Stimulated activated CD4-positive, alpha-beta T cell treated with anti-CD3 and anti-CD28 coated beads, Interleukin-1b, Interleukin-23, amount 100 ng/mL, for 1 hour (primary cell): ENCODE data around the gene UNC119.

ENCODE experiments used
- DNase-seq, 2 donors: peaks; one replicate each; pipeline ENCODE4 v3.0.0-alpha.2; 2020; ENCODE audit warnings: low read depth in 2 of 2

The UNC119 gene

GRCh38 chr17:28544402-28545140 lies 7.9 kb downstream of the UNC119 start:
- no peak for DNase-seq

GRCh38 chr17:28541439-28541838 lies 11.0 kb downstream of the UNC119 start:
- no peak for DNase-seq

DNA sequence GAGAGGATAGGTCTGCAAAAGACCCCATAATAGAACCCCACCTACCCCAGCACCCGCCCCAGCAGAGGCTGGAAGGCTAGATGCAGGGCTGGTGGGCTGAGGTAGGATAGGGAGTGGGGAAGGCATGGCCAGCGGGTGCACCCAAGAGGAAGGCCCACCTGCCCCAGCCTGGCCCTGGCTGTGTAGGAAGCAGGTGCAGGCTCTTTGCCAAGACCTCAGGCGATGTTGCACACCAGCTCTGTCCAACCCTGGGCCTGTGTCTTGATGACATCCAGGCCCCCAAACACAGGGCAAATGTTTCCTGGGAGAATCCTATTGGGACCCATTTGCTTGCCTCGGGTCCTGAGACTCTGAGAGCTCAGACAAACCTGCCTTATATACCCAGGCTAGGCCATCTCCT lies 12.2 kb downstream of the UNC119 start:
- DNase-seq, result no peak

GRCh38 chr17:28538296-28538895 lies 14.0 kb downstream of the UNC119 start:
- DNase-seq, result no peak

DNA sequence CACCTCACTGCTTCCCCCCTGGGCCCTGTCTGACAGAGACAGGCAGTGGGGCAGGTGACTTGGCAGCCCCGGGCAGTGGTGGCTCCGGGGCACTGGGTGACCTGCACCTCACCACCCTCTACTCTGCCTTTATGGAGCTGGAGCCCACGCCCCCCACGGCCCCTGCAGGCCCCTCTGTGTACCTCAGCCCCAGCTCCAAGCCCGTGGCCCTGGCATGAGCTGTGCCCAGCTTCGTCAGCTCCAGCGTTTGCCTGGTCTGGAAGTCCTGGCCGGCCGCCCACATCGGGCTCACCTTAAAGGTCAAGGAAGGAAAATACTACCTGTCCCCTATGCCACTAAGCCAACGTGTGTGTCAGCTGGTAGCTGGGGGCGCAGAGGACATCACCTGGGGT lies 15.2 kb downstream of the UNC119 start:
- DNase-seq, result no peak

DNA sequence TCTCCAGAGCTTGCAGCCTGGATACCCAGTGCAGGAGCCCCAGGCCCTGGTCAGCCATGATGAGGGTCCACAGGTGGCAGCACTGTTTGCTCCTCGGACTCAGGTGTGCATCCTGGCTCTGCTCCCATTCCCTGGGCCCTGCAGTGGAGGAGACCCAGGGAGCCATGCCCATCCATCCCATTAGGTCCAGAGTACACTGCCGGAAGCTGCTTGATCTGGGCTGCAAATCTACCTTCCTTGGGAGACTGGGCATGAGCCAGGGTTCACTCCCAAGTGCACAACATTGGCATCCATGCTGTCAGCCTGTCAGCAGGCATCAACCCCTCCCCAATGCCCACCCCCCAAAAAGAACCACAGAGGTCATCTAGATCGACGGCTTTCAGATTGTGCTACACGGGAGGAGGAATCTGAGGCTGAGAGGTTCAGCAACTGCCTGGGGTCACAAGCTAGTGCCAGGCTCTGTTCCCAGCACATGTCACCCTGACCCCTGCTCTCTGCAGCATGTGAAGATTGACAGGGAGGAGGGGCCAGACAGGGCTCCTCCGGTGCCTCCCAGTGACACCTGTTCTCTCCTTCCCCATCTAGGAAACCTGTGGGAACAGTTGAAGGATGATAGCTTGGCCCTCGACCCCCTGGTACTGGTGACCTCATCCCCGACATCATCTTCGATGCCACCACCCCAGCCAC lies 15.7 kb downstream of the UNC119 start:
- DNase-seq, result no peak

DNA sequence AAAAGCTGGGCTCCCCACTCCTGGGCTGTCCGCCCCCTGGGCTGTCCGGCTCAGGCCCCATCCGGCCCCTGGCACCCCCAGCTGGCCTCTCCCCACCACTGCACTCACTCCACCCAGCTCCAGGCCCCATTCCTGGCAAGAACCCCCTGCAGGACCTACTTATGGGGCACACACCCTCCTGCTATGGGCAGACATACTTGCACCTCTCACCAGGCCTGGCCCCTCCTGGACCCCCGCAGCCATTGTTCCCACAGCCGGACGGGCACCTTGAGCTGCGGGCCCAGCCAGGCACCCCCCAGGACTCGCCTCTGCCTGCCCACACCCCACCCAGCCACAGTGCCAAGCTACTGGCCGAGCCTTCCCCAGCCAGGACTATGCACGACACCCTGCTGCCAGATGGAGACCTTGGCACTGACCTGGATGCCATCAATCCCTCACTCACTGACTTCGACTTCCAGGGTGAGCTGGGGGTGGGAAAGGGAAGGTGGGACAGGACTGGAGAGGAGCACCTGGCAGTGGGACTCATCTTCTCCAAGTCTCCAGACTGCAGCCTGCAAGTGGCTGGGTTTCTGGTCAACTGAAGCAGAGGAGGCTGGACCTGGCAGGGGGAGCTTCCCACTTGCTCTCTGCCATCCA lies 17.6 kb downstream of the UNC119 start:
- no peak for DNase-seq

DNA sequence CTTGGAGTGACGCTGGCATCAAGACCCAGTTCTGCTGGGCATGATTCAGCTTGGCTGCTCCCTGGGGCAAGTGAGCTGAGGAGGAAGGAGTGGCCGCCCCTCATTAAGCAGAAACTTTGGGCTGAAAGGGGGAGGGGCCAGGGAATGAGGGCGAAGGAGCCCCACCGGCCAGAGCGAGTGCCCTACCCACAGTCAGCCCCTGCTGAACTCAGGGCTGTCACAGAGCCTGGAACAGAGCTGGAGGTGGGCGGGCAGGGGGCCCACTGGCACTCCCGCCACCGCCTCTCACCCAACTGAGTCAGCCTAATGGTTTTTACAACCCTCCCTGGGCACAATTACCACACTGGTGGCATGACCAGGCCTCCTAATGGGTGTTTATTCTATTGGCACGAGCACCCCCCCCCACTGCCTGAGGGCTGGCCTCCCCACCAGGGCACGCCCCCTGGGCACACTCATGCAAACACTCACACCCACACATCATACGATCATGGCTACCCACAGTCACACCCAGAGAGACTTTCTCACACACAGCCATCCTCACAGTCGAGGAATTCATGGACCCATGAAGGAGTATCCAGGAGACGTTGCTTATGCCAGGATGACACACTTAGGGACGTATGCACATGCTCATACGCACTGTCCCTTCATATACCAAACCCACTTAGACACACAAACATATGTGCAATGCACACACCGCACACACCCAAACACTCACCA lies 19.2 kb downstream of the UNC119 start:
- no peak for DNase-seq

- no peak for DNase-seq
These were observed 20.1 kb downstream of the UNC119 start for GRCh38 chr17:28532050-28532960.

- no peak for DNase-seq
These were observed 21.5 kb downstream of the UNC119 start for GRCh38 chr17:28530926-28531325.

GRCh38 chr17:28530250-28530649 lies 22.2 kb downstream of the UNC119 start:
- DNase-seq, result no peak

DNA sequence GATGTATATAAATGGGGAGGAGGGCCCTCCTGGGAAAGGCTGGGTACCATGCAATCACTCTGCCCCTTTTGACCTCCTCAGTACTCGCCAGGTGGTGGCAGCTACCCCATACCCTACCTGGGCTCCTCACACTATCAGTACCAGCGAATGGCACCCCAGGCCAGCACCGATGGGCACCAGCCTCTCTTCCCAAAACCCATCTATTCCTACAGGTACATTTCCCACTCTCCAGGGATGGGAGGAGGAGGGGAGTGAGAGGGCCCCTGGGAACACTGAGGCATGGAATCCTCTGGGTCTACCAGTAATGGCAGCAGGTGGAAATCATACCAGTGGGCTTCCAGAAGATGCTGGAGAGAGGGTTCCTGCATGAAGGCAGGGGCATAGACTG lies 23.4 kb downstream of the UNC119 start:
- DNase-seq, result no peak

GRCh38 chr17:28528327-28529012 lies 24.0 kb downstream of the UNC119 start:
- no peak for DNase-seq

- DNase-seq, result no peak
These were observed 24.6 kb downstream of the UNC119 start for GRCh38 chr17:28527859-28528258.

- DNase-seq, result no peak
These were observed 25.2 kb downstream of the UNC119 start for GRCh38 chr17:28527181-28527681.

GRCh38 chr17:28526381-28526780 lies 26.0 kb downstream of the UNC119 start:
- DNase-seq, result no peak

DNA sequence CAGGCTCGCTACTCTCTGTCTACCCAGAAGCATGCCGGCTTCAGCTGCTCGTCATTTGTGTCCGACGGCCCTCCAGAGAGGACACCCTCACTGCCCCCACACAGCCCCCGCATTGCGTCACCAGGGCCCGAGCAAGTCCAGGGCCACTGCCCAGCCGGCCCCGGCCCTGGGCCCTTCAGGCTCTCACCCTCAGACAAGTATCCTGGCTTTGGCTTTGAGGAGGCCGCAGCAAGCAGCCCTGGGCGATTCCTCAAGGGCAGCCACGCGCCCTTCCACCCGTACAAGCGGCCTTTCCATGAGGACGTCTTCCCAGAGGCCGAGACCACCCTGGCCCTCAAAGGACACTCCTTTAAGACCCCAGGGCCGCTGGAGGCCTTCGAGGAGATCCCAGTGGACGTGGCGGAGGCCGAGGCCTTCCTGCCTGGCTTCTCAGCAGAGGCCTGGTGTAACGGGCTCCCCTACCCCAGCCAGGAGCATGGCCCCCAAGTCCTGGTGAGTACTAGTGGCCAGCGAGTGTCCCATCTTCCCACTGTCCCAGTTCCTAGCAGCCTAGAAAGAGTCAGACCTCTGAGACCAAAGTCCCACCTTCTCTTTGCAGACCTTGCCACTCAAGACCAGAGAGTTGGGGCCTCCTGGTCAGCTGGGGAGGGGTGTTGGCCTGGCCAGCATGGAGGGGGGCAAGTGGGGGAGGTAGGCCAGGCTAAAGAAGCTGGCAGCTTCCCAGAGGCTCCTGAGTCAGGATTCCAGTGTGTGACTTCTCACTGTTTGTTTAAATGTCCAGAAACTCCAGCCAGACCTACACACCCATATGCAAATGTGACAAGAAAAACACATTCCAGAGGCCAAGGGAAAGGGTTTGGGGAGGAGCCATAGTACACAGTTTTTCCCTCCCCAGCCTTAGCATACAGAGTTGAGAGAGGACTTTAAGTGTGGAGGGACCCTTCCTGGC lies 27.7 kb downstream of the UNC119 start:
- no peak for DNase-seq

GRCh38 chr17:28523876-28524275 lies 28.5 kb downstream of the UNC119 start:
- no peak for DNase-seq

GRCh38 chr17:28523186-28523585 lies 29.2 kb downstream of the UNC119 start:
- DNase-seq, result no peak
